Measurements from ENCODE around the gene EEFSEC.

The EEFSEC gene

GRCh38 chr3:128235207-128235926 lies 82.1 kb downstream of the EEFSEC start:
- DNase-seq (ENCODE audit: low read depth), result no peak

GRCh38 chr3:128236657-128237056 lies 83.4 kb downstream of the EEFSEC start:
- no peak overlapping the region for H3K4me3 ChIP-seq (ENCODE audit: low read depth, low read length)
- DNase-seq (ENCODE audit: low read depth), result no peak

More at GRCh38 chr3:128235207-128235926, 82.1 kb downstream of the EEFSEC start:
- H3K4me3 ChIP-seq (ENCODE audit: low read depth, low read length), result no peak overlapping the region

- DNase-seq (ENCODE audit: low read depth), result no peak
- H3K4me3 ChIP-seq (ENCODE audit: low read depth, low read length), result no peak overlapping the region
Observed at GRCh38 chr3:128237348-128238183, 84.3 kb downstream of the EEFSEC start.

- DNase-seq (ENCODE audit: low read depth), result peak; percentile 22
Observed at GRCh38 chr3:128238184-128238489, 84.9 kb downstream of the EEFSEC start.

GRCh38 chr3:128239304-128239703 lies 86.0 kb downstream of the EEFSEC start:
- no peak for DNase-seq (ENCODE audit: low read depth)
- no peak overlapping the region for H3K4me3 ChIP-seq (ENCODE audit: low read depth, low read length)

More at GRCh38 chr3:128238184-128238489, 84.9 kb downstream of the EEFSEC start:
- no peak overlapping the region for H3K4me3 ChIP-seq (ENCODE audit: low read depth, low read length)

- no peak for DNase-seq (ENCODE audit: low read depth)
- H3K4me3 ChIP-seq (ENCODE audit: low read depth, low read length), result no peak overlapping the region
Observed at GRCh38 chr3:128240232-128240631, 87.0 kb downstream of the EEFSEC start.

GRCh38 chr3:128241741-128242140 lies 88.5 kb downstream of the EEFSEC start:
- no peak overlapping the region for H3K4me3 ChIP-seq (ENCODE audit: low read depth, low read length)
- DNase-seq (ENCODE audit: low read depth), result no peak

- no peak overlapping the region for H3K4me3 ChIP-seq (ENCODE audit: low read depth, low read length)
- DNase-seq (ENCODE audit: low read depth), result no peak
Observed at GRCh38 chr3:128242818-128243601, 89.7 kb downstream of the EEFSEC start.

GRCh38 chr3:128243602-128244504 lies 90.6 kb downstream of the EEFSEC start:
- DNase-seq (ENCODE audit: low read depth), result no peak
- H3K4me3 ChIP-seq (ENCODE audit: low read depth, low read length), result no peak overlapping the region

- DNase-seq (ENCODE audit: low read depth), result no peak
- no peak overlapping the region for H3K4me3 ChIP-seq (ENCODE audit: low read depth, low read length)
Observed at GRCh38 chr3:128245460-128245859, 92.2 kb downstream of the EEFSEC start.

- H3K4me3 ChIP-seq (ENCODE audit: low read depth, low read length), result no peak overlapping the region
- DNase-seq (ENCODE audit: low read depth), result no peak
Observed at GRCh38 chr3:128247666-128248409, 94.6 kb downstream of the EEFSEC start.

- DNase-seq (ENCODE audit: low read depth), result no peak
- no peak overlapping the region for H3K4me3 ChIP-seq (ENCODE audit: low read depth, low read length)
Observed at GRCh38 chr3:128252083-128252482, 98.8 kb downstream of the EEFSEC start.

- H3K4me3 ChIP-seq (ENCODE audit: low read depth, low read length), result no peak overlapping the region
- no peak for DNase-seq (ENCODE audit: low read depth)
Observed at GRCh38 chr3:128253150-128253549, 99.9 kb downstream of the EEFSEC start.

GRCh38 chr3:128254066-128254590 lies 100.8 kb downstream of the EEFSEC start:
- no peak for DNase-seq (ENCODE audit: low read depth)
- no peak overlapping the region for H3K4me3 ChIP-seq (ENCODE audit: low read depth, low read length)

GRCh38 chr3:128254967-128255366 lies 101.7 kb downstream of the EEFSEC start:
- no peak overlapping the region for H3K4me3 ChIP-seq (ENCODE audit: low read depth, low read length)
- DNase-seq (ENCODE audit: low read depth), result no peak

- no peak for DNase-seq (ENCODE audit: low read depth)
- no peak overlapping the region for H3K4me3 ChIP-seq (ENCODE audit: low read depth, low read length)
Observed at GRCh38 chr3:128256131-128256530, 102.8 kb downstream of the EEFSEC start.

- no peak for DNase-seq (ENCODE audit: low read depth)
- H3K4me3 ChIP-seq (ENCODE audit: low read depth, low read length), result no peak overlapping the region
Observed at GRCh38 chr3:128257632-128258031, 104.4 kb downstream of the EEFSEC start.

GRCh38 chr3:128260275-128260674 lies 107.0 kb downstream of the EEFSEC start:
- H3K4me3 ChIP-seq (ENCODE audit: low read depth, low read length), result no peak overlapping the region
- DNase-seq (ENCODE audit: low read depth), result no peak

Measured in skeletal muscle cell (primary cell).